PC-9 (cell line): ENCODE measurements around the gene RAD21L1. TPM values are rescaled to one million over a fixed set of nuclear protein-coding genes. Genes with fewer than 3 reads are reported as not detected.

Experiments
- BruUV-seq: library from RNA; stranded (reverse); fragments of 400-500 nt; replicated peaks from 2 replicates; lab custom pipeline; 2021; lab: Mats Ljungman, UMichigan
- CTCF ChIA-PET: fragments of 300-600 bp; sonication (Branson Sonifier 250); formaldehyde crosslinking; loops from one replicate; lab custom pipeline; 2022; ENCODE audit warnings: antibody characterized with exemption; lab: Charles Lee
- POLR2A ChIA-PET: fragments of 300-600 bp; sonication (Branson Sonifier 250); formaldehyde crosslinking; loops from one replicate; lab custom pipeline; 2022; ENCODE audit warnings: antibody characterized with exemption; ENCODE audit not compliant: unreplicated experiment; lab: Charles Lee
- DNase-seq, 2 experiments: peaks; one replicate each; pipeline versions ENCODE4 v3.0.0 to v3.0.0-alpha.2; 2015 to 2022; ENCODE audit warnings: mixed read lengths in 1 of 2
- H2AFZ ChIP-seq: fragments of 200-600 bp; sonication (generic); 2 replicates; pipeline ENCODE4 v1.8.1; 2017; ENCODE audit warnings: antibody characterized with exemption
- H3F3A ChIP-seq: fragments of 200-600 bp; sonication (generic); 2 replicates; pipeline ENCODE4 v1.8.1; 2017; ENCODE audit warnings: antibody characterized with exemption, mild to moderate bottlenecking, low read depth; ENCODE audit not compliant: insufficient read depth
- H3K27ac ChIP-seq: fragments of 200-600 bp; sonication (generic); 2 replicates; pipeline ENCODE4 v1.6.1; 2016; ENCODE audit warnings: mixed run types
- H3K27me3 ChIP-seq: fragments of 200-600 bp; sonication (generic); 2 replicates; pipeline ENCODE4 v1.6.1; 2016; ENCODE audit warnings: low read depth, mixed run types; ENCODE audit not compliant: insufficient read depth
- H3K36me3 ChIP-seq: fragments of 200-600 bp; sonication (generic); 2 replicates; pipeline ENCODE4 v1.6.1; 2016; ENCODE audit warnings: low read depth, mixed run types
- H3K4me1 ChIP-seq: fragments of 200-600 bp; sonication (generic); replicated peaks from 2 replicates; pipeline ENCODE4 v1.6.1; 2016; ENCODE audit warnings: mixed run types; ENCODE audit not compliant: insufficient read depth
- H3K4me2 ChIP-seq: fragments of 200-600 bp; sonication (generic); 2 replicates; pipeline ENCODE4 v1.6.1; 2017; ENCODE audit warnings: mixed run types
- H3K4me3 ChIP-seq: fragments of 200-600 bp; sonication (generic); 2 replicates; pipeline ENCODE4 v1.6.1; 2016; ENCODE audit warnings: mixed run types
- H3K79me2 ChIP-seq: fragments of 200-600 bp; sonication (generic); 2 replicates; pipeline ENCODE4 v1.6.1; 2017; ENCODE audit warnings: low read depth, mixed run types
- H3K9me2 ChIP-seq: fragments of 200-600 bp; sonication (generic); 2 replicates; pipeline ENCODE4 v1.8.1; 2017; ENCODE audit warnings: mild to moderate bottlenecking; ENCODE audit not compliant: insufficient read depth
- H3K9me3 ChIP-seq: fragments of 200-600 bp; sonication (generic); 2 replicates; pipeline ENCODE4 v1.8.1; 2016; ENCODE audit warnings: low read depth; ENCODE audit not compliant: insufficient read depth
- H4K20me1 ChIP-seq: fragments of 200-600 bp; sonication (generic); 2 replicates; pipeline ENCODE4 v1.8.1; 2017; ENCODE audit not compliant: insufficient read depth
- CTCF ChIP-seq: fragments of 200-600 bp; sonication (generic); conservative IDR thresholded peaks from 2 replicates; pipeline ENCODE4 v1.6.1; 2017; ENCODE audit warnings: mixed run types, antibody characterized with exemption, mild to moderate bottlenecking, moderate library complexity
- EZH2 ChIP-seq: fragments of 200-600 bp; sonication (generic); IDR thresholded peaks from 2 replicates; pipeline ENCODE4 v1.8.0; 2017; ENCODE audit warnings: antibody characterized with exemption, low read depth
- intact Hi-C: fragments of 100-400 bp; cut with micrococcal nuclease; formaldehyde crosslinking; loops from one replicate; pipeline ENCODE4 v1.10.0; 2022; ENCODE audit not compliant: unreplicated experiment
- total RNA-seq: library from RNA; stranded (reverse); gene quantifications from 2 replicates; pipeline ENCODE4 v1.2.3, GENCODE V29; 2021

Gene RAD21L1
- total RNA-seq, 1 experiment from 2014 or later: not detected

DNA sequence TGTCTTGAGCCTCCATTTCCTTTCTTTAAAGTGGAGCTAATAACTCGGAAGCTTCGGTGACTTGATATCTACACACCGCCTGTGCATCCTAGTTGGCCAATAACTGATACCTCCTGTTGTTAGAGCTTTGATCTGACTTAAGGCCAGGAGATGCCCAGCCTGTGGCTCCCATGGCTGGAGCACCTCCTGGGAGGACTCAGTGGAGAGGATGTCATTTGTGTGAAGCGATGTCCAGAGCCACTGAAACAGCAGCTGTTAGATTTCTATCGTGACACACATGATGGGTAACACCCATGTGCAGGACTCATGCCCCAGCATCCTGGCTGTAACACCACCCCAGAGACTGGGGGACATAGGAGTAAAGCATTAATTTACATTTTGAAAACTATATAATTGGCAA is 72.3 kb downstream of the RAD21L1 start:
- BruUV-seq: no TSS peak
- Histone ChIP-seq H3K27ac (no peak overlapping the region), H4K20me1 (no peaks in the 10 kb centered on the region), H3K36me3 (no peaks in the 10 kb centered on the region), H2AFZ (no peak overlapping the region), H3K4me1 (peaks cover 11% of the 10 kb centered on the region), H3F3A (no peaks in the 10 kb centered on the region), H3K9me2 (no peaks in the 10 kb centered on the region), H3K9me3 (no peaks in the 10 kb centered on the region), H3K79me2 (no peaks in the 10 kb centered on the region), H3K4me2 (no peak overlapping the region), H3K4me3 (no peak overlapping the region), H3K27me3 (no peaks in the 10 kb centered on the region)
- intact Hi-C loops: no loop called here
- DNase-seq: no peak
- ChIA-PET POLR2A (no interaction called here), CTCF (interaction anchor here (0.6 kb wide), 1 partner anchor 956 kb away, joined by 3 read pairs; no protein-coding TSS in a partner anchor)
- no peak for TF ChIP-seq EZH2
- TF ChIP-seq CTCF: no peak

DNA sequence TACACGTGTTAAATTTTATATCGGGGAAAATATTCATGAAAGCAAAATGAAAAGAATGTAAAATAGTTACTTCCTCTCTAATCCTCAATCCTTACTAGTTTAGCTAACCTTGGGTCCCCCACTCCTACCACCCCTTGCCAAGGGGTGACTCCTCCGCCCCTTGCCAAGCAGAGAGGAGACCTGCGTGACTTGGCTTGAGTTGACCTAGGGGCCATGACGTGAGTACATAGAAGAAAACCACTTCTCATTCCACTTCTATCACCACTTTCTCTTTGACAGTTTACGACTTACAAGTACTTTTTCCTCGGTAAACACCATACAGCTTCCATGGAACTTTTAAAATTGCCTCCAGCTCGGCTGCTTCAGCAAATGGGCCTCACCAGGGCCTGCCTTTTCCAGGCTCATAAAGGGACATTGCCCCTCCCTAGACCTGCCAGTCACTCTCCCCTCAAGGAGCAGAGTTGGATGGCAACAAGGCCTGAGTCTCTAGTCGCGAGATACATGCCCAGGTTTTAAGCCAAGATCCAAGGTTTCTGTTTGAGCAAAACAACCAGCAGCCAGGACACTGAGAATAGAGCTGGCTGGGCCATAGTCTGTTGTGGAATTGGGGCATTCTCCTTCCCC is 73.2 kb downstream of the RAD21L1 start:
- H3K4me3 ChIP-seq: no peak overlapping the region
- no peak for TF ChIP-seq CTCF
- no peak for TF ChIP-seq EZH2
- H3K4me1 ChIP-seq: peaks cover 11% of the 10 kb centered on the region
- CTCF ChIA-PET: no interaction called here
- intact Hi-C loops: no loop called here
- no peaks in the 10 kb centered on the region for H4K20me1 ChIP-seq
- no peaks in the 10 kb centered on the region for H3K27me3 ChIP-seq
- H3K9me3 ChIP-seq: no peaks in the 10 kb centered on the region
- POLR2A ChIA-PET: no interaction called here
- H3K27ac ChIP-seq: no peak overlapping the region
- H3K36me3 ChIP-seq: no peaks in the 10 kb centered on the region
- no peak overlapping the region for H2AFZ ChIP-seq
- no peaks in the 10 kb centered on the region for H3K79me2 ChIP-seq
- H3K4me2 ChIP-seq: no peak overlapping the region
- no peaks in the 10 kb centered on the region for H3K9me2 ChIP-seq
- BruUV-seq: no TSS peak
- H3F3A ChIP-seq: no peaks in the 10 kb centered on the region
- DNase-seq: no peak

DNA sequence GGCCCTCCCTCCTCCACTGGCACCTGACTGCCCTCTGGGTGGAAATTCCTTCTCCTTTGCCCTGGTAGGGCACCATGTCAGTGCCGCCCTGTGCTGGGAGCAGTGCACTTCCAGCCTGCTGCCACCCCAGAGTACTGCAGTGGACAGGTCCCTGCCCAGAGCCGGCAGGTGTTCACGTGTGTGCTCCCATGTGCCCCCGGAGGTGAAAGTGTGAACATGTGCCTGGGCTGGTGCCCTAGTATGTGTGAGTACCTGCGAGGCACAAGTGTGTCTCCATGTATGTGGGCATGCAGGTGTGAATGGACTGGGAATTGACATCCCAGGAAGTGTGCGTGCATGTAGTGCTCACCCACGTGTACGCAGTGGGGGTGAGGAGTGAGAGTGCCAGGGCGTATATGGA is 73.7 kb downstream of the RAD21L1 start:
- H3K9me2 ChIP-seq: no peaks in the 10 kb centered on the region
- intact Hi-C loops: no loop called here
- no peaks in the 10 kb centered on the region for H3K36me3 ChIP-seq
- ChIA-PET POLR2A (no interaction called here), CTCF (no interaction called here)
- no peak overlapping the region for H3K4me2 ChIP-seq
- H4K20me1 ChIP-seq: no peaks in the 10 kb centered on the region
- H3K27ac ChIP-seq: no peak overlapping the region
- peaks cover 11% of the 10 kb centered on the region for H3K4me1 ChIP-seq
- H2AFZ ChIP-seq: no peak overlapping the region
- no peaks in the 10 kb centered on the region for H3K79me2 ChIP-seq
- no TSS peak for BruUV-seq
- TF ChIP-seq EZH2 (no peak), CTCF (peak; percentile 39; the same call in 1 of the 2 replicates)
- no peaks in the 10 kb centered on the region for H3K9me3 ChIP-seq
- DNase-seq: peak in 1 of 2 experiments; percentile 17
- no peaks in the 10 kb centered on the region for H3K27me3 ChIP-seq
- H3K4me3 ChIP-seq: no peak overlapping the region
- H3F3A ChIP-seq: no peaks in the 10 kb centered on the region
